Daoy (cell line): ENCODE data around the gene CDC6. TPM values are rescaled to one million over a fixed set of nuclear protein-coding genes. Genes with fewer than 3 reads are reported as not detected.
"Not testable (repeated sequence)": the region's sequence is repeated elsewhere in the genome, so short reads cannot be mapped to it uniquely, and the experiment has no call there.

Source experiments
- DNase-seq: peaks from one replicate; pipeline ENCODE4 v3.0.0-alpha.2; 2015; ENCODE audit warnings: low read depth
- total RNA-seq: library from RNA; depleted of rRNA; stranded (reverse); fragments of >200 nt; shearing (Covaris generic); gene quantifications from 2 replicates; pipeline ENCODE4 v1.2.3, GENCODE V29; 2014

The CDC6 gene
- total RNA-seq, 1 experiment from 2014 or later = 124 TPM

DNA sequence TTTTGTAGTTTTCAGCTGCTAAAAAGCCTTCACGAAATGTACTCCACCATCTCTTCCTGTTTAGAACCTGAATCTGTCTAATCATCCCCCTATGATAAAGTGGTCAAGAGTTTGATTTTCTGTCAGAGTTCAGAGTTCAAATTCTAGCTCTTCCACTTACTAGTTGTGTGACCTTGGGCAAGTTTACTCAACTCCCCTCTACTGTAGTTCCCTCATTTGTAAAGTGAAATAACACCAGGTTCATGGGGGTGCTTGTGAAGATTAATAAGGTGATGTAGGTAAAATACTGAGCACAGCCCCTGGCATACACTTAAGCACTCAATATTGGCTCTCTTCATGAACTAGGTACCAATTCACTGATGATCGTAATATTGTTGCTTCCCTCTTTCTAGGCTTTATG is 1.2 kb upstream of the CDC6 start:
- DNase-seq = no peak

DNA sequence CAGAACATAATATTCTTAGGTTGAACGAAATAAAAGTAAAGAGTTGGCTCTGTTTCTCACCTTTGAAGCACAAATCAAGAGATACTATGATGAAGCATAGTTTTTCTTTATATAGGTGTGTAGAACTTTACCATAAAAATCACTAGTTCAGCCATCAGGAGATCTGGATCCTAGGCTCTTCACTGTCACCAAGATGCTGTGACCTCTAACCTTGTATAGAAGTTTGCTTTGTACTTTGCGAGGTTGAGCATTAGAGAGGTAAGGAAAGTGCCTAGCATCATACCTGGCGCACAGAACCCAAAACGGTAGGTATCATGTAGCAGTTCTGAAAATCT is 553 bp upstream of the CDC6 start:
- no peak for DNase-seq

DNA sequence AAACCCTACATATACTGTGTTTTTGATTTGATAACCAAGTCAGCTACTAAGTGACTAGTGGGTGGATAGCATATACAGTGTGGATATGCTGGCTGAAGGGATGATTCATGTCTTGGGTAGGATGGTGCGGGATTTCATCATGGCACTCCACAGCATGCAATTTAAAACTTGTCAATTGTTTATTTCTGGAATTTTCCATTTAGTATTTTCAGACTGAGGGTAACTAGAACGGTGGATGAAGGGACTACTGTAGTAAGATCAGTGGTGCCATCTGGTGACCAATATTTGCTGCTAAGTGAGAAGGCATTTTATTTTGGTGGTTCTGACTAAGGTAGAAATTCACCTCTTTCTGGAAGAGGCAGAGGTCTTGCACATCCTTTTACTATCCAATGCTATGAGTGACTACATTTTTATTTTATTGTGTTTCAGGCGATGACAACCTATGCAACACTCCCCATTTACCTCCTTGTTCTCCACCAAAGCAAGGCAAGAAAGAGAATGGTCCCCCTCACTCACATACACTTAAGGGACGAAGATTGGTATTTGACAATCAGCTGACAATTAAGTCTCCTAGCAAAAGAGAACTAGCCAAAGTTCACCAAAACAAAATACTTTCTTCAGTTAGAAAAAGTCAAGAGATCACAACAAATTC is 3.1 kb downstream of the CDC6 start:
- peak; percentile 60 for DNase-seq

DNA sequence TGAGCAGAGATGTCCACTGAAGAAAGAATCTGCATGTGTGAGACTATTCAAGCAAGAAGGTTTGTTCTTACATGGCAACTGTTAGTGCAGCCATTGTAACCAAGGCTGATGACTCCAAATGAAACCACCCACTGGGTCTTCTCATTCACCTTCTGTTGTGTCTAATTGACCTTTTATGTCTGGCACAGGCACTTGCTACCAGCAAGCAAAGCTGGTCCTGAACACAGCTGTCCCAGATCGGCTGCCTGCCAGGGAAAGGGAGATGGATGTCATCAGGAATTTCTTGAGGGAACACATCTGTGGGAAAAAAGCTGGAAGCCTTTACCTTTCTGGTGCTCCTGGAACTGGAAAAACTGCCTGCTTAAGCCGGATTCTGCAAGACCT is 3.6 kb downstream of the CDC6 start:
- DNase-seq = no peak

DNA sequence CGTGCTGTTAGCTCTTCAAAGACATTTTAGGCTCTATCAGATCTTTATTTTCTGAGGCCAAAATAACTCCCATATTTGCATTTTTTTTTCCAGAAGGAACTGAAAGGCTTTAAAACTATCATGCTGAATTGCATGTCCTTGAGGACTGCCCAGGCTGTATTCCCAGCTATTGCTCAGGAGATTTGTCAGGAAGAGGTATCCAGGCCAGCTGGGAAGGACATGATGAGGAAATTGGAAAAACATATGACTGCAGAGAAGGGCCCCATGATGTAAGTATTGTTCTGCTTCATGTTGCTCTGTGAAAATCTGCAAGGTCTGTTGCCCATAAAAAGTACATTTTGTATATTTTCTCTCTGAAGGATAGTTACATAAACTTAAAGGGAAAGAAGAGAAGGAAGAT is 5.7 kb downstream of the CDC6 start:
- DNase-seq = no peak

DNA sequence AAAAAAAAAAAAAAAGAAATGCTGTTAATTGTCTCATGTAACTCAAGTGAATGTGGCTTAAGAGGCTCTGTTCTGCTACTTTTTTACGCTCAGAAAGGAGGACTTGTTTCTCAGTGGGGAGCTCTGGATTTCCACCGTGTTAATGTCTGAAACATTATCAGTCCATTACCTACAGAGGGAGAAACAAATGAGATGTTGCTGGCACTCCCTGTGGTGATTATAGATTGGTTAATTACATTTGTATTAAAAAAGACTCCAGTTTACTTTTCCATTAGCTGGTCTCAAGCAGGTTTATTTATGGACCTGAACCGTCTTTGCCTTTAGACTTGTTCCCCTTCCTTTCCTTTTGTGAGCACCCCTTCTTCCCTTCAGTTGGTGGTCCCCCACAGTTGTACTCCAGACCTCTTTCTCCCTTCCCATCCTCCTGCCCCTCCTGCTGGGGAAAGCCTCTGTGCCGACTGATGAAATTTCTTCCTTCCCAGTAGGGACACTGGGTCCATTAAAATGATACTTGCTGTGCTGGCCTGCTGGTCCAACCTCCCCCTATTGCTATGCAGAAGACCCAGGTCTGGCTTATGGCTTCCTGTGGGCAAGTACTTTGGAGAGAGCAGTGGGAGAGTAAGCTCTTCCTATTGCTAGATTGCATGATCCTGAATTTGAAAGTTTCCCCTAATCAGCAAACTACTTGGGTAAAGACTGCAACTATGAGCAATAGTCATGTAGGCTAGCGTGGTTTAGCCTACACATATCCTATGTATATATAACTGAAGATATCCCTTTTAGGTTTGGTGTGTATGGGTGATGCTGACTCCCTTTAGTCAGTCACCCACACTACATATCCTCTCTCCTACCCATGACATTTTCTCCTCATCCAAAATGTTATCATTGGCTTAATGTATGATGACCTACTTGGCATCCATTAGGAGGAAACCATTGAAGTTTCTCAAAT is 8.1 kb downstream of the CDC6 start:
- DNase-seq = no peak

DNA sequence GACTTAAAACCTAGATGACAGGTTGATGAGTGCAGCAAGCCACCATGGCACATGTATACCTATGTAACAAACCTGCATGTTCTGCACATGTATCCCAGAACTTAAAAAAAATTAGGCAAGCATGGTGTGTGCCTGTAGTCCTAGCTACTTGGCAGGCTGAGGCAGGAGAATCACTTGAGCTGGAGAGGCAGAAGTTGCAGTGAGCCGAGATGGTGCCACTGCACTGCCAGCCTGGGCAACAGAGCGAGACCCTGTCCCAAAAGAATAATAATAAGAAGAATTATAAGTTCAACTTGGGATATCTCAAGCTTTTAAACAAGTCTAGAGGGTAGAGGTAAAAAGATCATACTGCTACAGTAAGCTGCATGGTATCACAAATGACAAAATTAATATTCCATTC is 9.8 kb downstream of the CDC6 start:
- no peak for DNase-seq

DNA sequence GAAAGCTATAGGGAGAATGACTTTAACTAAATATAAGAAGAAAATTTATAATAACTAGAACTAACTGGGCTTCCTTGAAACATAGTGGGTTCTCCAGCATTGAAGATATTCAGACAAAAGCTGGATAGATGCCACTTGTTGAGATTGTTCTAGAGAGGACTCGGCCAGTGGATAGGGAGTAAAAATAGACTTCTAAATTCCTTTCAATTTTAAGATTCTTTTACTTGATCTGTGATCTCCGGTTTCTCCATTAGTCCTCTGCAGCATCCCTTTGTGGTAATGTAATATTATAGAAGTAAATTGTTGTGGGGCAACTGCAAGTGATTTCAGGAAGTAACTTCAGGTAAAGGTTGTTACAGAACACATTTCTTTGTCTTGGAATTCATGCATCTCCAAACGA is 11.0 kb downstream of the CDC6 start:
- DNase-seq = no peak

DNA sequence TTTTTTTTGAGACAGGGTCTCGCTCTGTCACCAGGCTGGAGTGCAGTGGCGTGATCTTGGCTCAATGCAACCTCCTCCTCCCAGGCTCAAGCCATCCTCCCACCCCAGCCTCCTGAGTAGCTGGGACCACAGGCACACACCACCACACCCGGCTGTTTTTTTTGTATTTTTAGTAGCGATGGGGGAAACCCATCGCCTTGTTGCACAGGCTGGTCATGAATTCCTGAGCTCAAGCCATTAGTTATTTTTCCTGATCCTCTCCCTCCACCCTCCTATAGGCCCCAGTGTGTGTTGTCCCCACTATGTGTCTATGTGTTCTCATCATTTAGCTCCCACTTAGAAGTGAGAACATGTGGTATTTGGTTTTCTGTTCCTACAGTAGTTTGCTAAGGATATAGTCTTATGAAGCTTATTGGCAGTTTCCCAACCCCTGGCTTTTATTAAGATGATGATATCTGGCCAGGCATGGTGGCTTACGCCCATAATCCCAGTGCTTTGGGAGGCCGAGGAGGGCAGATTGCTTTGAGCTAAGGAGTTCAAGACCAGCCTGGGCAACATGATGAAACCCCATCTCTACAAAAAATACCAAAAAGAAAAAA is 11.6 kb downstream of the CDC6 start:
- DNase-seq = not testable (repeated sequence)

DNA sequence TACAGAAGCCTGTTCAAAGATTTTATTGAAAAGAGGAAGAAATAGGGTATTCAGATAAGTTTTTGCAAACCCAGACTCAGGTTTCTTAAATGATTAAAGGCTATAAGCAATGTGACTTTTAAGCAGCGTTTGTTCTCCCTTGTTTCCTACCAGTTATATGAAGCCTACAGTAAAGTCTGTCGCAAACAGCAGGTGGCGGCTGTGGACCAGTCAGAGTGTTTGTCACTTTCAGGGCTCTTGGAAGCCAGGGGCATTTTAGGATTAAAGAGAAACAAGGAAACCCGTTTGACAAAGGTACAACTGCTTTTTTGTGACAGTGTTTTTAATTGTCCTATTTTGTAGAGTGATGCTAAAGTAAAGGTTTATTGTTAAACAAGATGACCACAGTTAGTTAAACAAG is 13.6 kb downstream of the CDC6 start:
- no peak for DNase-seq

DNA sequence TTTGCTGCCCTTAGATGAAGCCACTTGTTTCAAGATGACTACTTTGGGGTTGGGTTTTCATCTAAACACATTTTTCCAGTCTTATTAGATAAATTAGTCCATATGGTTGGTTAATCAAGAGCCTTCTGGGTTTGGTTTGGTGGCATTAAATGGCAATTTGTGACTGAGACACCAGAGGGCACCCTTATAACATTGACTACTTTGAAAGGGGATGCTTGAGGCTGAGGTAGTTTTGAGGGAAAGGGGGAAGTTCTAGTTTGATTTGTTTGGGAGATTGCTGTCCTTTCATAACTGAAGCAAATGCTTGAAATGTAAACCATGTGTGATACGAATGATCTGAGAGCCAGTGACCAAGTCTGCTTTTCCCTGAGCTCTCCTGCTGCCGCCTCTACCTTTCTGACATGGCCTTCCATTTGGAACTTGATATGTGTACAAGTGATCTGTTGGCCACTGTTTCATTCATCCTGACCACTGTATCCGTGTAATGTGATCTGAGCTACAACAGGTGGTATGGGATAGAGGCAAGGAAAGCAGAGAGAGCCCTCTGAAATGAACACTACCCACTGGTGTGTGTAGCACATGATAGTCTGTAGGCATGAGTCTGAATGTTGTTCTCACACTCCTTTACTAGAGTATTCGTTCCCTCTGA is 15.5 kb downstream of the CDC6 start:
- peak; percentile 59 for DNase-seq

DNA sequence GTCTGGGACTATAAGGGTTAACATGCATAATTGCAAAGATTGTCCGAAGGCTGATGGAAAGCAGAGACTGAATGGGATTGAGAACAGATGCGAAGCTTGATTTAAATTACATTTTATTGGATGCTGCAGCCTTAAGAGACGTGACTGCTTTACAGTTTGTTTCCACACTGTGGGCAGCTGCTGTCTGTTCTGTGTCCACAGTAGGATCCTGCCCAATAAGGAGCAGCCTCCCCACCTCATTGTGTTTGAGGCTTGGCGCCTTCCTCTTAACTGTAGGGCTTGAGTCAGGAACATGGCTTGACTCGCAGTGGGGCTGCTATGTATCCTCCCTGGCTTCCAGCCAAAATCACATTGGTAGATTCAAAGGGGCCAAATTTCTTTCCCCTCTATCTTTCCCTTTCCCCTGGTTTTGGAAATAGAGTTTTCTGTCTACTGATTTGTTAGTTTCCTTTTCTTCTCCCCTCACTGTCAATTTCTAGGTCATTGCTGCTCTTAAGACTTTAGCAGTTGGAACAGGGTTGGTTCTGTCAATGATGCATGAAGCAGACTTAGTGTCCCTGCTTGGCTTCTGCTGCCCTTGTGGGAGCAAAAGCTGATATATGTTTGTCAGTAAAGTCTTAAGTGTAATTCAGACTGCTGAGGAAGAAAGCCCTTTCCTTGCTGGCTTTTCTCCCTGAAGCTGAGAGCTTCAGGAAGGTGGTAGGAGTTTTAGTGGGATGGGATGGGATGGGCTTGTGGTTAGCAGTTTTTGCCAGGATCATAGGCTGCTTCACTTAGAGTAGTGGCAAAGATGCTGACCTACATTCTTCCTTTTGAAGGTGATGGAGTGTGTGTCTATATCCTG is 16.3 kb downstream of the CDC6 start:
- DNase-seq = peak; percentile 73

DNA sequence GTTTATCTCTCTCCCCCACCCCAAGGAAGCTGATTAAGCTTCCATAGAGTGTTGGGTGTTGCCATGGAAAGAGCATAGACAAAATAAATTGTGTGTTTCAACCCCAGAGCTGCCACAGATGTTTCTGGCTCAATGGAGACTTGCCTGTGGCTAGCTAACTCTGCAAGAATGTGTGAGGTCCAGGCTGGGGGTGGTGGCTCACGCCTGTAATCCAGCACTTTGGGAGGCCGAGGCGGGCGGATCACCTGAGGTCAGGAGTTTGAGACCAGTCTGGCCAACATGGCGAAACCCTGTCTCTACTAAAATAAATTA is 16.8 kb downstream of the CDC6 start:
- DNase-seq = peak; percentile 89

DNA sequence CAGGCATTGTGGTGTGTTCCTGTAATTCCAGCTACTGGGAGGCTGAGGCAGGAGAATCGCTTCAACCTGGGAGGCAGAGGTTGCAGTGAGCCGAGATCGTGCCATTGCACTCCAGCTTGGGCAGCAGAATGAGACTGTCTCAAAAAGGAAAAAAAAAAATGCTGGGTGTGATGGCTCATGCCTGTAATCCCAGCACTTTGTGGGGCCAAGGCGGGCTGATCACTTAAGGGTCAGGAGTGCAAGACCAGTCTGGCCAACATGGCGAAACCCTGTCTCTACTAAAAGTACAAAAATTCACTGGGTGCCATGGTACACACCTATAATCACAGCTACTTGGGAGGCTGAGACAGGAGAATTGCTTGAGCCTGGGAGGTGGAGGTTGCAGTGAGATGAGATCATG is 17.2 kb downstream of the CDC6 start:
- not testable (repeated sequence) for DNase-seq

DNA sequence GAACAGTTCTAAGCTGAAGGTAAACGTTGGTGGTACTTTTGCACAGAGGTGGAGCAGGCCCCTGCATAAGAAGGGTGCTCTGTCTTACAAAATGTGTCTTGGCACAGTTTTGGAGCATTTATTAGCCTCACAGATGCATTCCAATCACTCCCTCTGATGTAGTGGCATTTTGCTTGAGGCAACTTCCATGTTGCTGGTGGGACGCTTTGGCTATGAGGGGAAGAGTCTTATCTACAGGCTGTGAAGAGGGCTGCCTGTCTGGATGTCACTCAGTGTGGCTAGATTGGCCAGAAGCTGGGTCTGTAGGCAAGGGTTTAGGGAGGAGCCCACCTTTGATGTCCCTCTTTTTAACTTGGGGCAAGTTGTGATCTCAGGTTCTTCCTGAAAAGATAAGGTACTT is 18.7 kb downstream of the CDC6 start:
- DNase-seq = no peak

DNA sequence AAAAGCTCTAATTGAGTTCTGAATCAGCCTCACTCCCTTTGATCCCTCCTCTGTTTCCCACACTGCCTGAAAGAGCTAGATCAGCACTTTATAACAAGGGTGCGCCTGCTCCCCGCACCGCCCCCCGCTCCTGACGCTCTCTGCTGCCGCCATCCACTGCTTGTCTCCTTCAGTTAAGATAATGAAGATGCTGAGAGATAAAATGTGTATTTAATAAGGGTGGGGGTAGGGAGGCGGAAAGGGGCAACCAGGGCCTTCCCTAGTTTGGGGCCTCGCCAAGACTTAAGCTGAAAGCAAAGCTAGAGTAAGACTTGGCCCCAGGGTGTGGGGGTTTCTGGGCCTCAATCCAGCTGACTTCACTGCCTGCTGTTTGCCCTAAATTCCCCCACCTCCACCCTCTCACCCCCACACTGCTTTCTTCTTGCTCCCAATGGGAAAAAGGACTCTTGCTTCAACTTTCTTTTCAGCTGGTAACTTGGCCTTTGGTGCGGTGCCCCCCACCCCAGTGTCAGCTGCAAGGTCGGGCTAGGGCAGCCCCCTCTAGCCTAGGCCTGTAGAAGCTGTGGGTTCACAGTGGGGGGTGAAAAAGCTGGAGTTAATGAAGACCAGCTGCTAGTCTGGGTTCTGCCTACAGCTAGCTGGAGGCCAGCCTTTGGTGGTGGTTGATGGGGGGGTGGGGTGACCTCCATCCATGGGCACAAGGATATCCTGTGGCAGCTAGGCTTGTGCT is 19.5 kb downstream of the CDC6 start:
- DNase-seq = peak; percentile 90

DNA sequence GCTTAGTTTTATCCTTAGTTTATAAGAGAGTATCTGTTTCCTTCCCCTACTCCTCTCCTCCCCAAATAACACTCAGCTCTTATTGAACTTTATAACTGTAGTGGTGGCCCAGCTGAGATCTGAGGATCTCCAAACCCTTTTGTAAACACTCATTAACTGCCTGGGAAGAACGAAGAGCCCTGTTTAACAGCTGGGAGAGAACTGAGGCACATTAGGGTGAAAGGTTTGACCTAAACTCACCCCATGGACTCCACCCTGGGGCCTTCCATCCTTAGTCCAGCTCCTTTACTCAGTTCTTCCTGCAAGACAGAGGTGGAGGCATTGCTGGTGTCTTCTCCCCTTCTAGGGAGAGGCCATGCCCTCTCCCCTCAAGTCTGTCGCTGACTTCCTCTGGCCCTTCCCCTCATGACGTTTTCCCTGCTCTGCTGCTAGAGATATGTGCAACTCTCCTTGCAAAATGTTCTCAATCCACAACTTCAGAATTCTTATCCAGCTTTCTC is 20.1 kb downstream of the CDC6 start:
- no peak for DNase-seq

DNA sequence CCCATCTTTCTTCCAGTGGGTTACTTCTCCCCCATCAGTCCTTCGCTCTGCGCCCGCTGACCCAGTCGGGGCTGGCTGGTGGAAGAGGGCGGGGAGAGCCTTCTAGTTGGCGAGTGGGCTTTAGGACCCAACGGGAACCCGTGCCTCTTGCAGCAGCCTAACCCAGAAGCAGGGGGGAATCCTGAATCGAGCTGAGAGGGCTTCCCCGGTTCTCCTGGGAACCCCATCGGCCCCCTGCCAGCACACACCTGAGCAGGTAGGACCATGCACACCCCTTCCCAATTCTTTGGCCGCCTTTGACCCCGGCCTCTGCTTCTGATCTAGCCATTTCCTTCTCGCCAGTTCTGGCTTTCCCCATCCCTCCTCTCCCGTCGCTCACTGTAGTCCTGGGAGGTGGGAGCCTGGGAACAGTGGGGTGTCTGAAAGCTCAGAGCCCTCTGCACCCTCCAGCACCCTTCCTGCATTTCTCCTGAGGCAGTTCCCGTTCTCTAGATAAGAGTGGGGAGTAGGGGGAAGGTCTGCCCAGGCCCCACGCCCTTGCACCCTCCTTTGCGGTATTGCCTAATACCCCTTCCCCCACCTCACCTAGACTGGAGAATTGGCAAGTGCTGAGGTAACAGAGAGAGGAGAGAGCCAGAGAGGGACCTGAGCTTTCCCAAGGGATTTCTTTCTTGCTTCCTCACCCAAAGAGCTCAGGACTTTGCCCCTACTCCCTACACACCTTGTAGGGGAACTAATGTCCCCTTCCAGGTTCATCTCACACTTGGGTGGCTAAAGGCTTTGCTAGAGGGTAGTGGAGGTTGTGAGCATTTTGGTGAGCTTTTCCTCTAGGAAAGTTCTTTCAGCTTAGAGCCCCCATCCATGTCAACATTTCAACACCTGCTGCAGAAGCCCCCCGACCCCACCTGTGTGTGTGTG is 21.6 kb downstream of the CDC6 start, which contains the start of gene RARA:
Gene RARA (plus strand): TSS at position 150 of the 918 bp plus-strand sequence. CDS start 22,039 bp downstream, outside the sequence.
- DNase-seq = no peak

DNA sequence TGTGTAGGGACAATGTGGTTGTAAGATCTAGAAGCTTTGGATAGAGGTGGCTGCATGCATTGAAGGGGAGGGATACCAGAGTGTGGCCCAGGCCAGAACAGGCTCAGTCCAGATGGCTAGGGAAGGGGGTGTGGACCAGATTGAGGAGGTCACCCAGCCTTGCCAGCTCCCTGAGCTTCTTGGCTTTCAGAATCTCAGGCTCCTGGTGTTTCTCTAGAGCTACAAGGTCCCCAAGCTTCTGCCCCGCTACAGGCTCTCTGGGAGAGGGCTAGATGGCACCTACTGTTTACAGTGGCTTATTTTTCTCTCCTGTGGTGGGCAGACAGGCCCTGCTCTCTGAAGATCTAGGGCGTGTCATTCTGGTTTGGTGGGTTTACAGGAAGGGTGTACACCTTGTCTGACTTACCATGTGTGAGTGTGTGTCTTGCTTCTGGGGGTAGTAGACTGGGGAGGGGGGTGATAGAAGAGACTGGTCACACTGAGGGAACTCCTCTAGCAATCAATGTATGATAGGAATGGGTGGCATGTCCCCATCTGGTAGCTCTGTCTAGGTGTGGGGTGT is 22.4 kb downstream of the CDC6 start:
- no peak for DNase-seq
